GM21786 (cell line): Measurements from ENCODE around the gene FAM149B1.
A peak's percentile ranks its signal among the peaks of the same experiment; 100 is the strongest.
"Not testable (repeated sequence)": the region's sequence is repeated elsewhere in the genome, so short reads cannot be mapped to it uniquely, and the experiment has no call there.

ENCODE experiments used
- ATAC-seq: cut with Tn5 transposase; IDR thresholded peaks from one replicate; pipeline ENCODE4 v1.9.1; 2021; ENCODE audit not compliant: unreplicated experiment

Gene FAM149B1

GRCh38 chr10:73232887-73233286 is 65.0 kb downstream of the FAM149B1 start:
- no peak for ATAC-seq

GRCh38 chr10:73233883-73234282 is 66.0 kb downstream of the FAM149B1 start:
- no peak for ATAC-seq

- no peak for ATAC-seq
These were observed 66.8 kb downstream of the FAM149B1 start for GRCh38 chr10:73234695-73235094.

- no peak for ATAC-seq
These were observed 71.2 kb downstream of the FAM149B1 start for GRCh38 chr10:73238990-73239566.

- ATAC-seq, result no peak
These were observed 72.0 kb downstream of the FAM149B1 start for GRCh38 chr10:73239908-73240307.

- no peak for ATAC-seq
These were observed 77.1 kb downstream of the FAM149B1 start for GRCh38 chr10:73244866-73245477.

GRCh38 chr10:73246322-73246645 is 78.4 kb downstream of the FAM149B1 start:
- ATAC-seq, result no peak

- ATAC-seq, result peak; percentile 84
These were observed 79.0 kb downstream of the FAM149B1 start, which contains the start of gene DNAJC9 for GRCh38 chr10:73246646-73247508. DNAJC9 (minus strand) TSS chr10:73247255; CDS start chr10:73247189, 66 bp downstream.

GRCh38 chr10:73247509-73248258 is 79.8 kb downstream of the FAM149B1 start:
- ATAC-seq, result no peak

- no peak for ATAC-seq
These were observed 80.4 kb downstream of the FAM149B1 start for GRCh38 chr10:73248259-73248724.

- no peak for ATAC-seq
These were observed 83.9 kb downstream of the FAM149B1 start for GRCh38 chr10:73251683-73252444.

- peak; percentile 83 for ATAC-seq
These were observed 84.7 kb downstream of the FAM149B1 start, which contains the start of gene MRPS16 for GRCh38 chr10:73252445-73253224. MRPS16 (minus strand) TSS chr10:73252644; CDS start chr10:73252482, 162 bp downstream.

- ATAC-seq, result no peak
These were observed 85.3 kb downstream of the FAM149B1 start for GRCh38 chr10:73253225-73253555.

- not testable (repeated sequence) for ATAC-seq
These were observed 90.7 kb downstream of the FAM149B1 start for GRCh38 chr10:73258612-73259011.

- no peak for ATAC-seq
These were observed 93.6 kb downstream of the FAM149B1 start for GRCh38 chr10:73261362-73261995.

- no peak for ATAC-seq
These were observed 94.3 kb downstream of the FAM149B1 start for GRCh38 chr10:73262105-73262730.

- ATAC-seq, result no peak
These were observed 95.1 kb downstream of the FAM149B1 start for GRCh38 chr10:73262880-73263555.

GRCh38 chr10:73263693-73264347 is 95.9 kb downstream of the FAM149B1 start:
- ATAC-seq, result no peak
